SKM-1 treated with dmso at 0.1 percent for 144 hours (cell line): ENCODE results near the gene FXYD6.

ENCODE experiments used
- DNase-seq: peaks from one replicate; lab custom pipeline; 2025; ENCODE audit not compliant: unreplicated experiment; lab: John Stamatoyannopoulos, UW

The FXYD6 gene

DNA sequence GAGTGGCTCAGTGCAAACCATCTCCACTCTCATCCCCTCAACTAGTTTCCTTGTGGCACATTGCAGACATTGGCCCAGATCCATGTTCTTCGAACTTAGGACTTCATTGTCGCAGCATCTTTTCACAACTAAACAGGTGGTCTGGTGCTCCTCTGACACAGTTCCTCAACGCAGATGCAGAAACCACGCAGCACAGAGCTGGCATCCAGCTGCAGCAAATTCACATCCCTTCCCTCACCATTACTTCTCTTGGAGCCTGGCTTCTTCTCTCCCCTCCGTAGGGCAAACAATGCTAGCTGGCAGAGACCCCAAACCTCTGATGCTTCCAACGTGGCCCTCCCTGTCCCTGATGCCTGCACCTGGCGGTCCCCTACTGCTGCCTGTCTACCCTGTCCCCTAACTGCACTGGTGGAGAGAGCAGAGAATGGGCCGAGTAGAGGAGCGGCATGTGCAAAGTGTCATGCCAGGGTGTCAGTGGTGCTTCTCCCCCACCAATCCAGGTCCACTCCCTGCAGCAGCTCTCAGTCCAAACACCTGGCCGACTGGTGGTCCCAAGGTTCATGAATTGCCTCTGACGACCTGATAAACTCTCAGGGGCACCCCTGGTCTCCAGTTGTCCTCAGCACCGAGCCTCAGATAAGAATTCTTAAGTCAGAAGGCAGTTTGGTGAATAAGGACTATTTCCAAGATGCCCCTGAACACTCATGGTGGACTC lies 34.6 kb upstream of the FXYD6 start:
- DNase-seq = no peak

DNA sequence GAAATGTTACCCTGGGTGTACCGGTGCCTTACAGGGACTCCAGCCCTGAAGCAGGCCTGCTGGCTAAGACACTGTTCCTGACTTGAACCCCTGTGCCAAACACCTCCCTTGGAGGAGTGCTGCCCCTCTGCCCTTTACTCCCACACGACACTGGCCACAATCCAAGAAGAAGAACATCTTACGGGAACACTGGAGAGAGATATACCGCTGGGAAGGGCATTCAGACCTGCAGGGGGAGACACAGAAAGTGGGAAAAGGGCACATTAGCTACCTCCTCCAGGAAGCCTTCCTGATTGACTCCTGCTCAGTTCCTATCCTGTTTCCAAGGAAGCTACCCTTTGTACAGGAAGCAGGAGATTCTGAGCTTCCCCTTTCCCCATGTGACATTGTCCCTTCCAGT lies 34.1 kb upstream of the FXYD6 start:
- no peak for DNase-seq

DNA sequence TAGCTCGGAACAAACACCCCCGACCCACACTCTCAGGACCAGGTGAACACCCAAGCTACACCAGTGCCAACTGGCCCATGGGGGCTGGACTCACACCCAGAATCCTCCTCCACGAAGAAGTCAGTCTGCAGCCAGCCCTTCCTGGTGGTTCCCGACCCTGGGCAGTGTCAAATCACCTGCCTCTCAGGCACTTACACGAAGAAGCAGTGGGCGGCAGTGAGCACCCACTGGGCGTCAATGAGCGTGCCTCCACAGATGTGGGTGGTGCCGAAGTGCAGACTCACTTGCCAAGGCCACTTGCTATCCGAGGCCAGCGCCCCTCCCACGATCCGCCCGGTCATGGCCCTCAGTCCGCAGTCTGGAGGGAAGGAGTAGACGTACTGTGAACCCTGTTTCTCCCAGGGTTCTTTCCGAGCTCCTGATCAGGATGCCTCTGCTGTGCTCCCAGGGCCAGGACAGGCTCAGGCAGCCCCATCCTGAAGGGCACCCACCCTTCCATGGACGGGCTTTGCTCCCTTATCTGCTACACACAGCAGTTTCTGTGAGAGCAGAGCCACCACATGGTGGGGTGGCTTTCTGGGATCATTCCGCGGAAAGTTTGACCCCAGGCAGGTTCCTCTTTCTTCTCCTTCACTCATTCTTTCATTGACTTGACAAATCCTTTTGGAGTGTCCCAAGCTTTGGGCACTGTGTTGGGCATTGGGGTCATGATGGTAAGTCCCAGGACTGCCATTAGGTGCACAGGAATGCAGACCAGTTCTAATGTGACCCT lies 33.3 kb upstream of the FXYD6 start:
- no peak for DNase-seq

DNA sequence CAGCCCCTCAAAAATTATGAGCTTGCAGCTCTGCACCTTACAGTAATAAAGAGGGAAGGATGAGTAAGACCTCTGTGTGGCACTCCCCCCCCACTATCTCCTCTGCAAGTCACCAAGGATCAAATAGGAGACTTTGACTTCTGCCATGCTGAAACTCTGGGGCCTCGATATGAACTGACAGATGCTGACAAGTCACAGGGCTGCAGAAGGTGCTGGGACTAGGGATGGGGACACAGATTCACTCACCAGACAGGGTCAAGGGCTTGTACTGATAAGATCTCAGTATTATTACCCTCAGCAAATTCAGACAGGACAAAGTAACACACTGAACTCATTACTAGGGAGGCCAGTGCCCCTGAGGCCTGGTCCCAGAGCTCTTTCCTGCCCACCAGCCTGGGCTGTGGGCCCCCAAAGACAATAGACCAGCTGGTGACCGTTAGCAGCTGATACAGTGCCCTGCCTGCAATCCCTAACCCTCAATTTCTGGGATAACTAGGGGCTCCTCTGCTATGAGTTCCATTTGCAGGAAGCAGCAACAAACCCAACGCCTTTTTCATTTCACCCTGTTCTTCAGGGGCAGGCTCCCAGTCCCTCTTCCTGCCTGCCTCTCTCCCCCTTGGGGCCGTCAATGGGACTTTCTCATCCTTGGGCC lies 32.6 kb upstream of the FXYD6 start:
- DNase-seq = no peak

GRCh38 chr11:117908109-117908895 lies 31.8 kb upstream of the FXYD6 start:
- no peak for DNase-seq

DNA sequence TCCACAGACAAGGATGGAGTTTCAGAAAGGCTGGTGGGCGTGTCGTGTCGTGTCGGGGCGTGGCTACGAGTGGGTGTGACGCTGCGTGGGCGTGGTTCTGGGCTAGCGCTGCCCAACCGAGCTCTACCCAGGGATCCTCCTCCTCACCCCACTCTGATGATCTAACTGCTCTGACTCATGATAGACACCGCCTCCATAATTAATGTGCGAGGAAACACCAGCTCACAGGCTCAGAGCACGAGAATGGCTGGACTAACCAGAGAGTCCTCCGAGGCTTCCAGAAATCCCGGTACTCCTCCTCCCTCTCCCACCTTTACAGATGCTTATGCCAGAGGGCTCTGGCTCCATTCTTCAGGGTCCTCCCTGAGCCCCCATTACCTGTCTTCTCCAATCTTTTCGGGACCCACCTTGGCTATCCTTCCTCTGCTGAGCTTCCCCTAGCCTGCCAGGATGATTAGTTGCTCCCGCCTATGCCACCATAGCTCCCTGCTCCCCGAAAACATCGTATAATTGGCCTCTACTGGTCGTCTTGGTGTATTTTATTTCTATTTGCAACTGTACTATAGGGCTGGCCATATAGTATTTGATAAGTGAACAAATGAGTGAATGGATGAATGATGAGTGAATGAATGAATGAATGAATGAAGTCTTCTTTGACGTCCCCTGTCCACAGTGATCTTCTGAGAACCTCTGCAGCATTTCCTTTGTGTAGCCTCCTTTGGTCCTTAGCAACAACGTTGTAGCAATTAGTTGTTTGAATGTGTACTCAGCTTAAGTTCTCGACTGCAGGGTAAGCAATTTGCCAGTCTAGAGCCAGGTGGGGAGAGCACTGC lies 31.0 kb upstream of the FXYD6 start:
- DNase-seq = no peak

DNA sequence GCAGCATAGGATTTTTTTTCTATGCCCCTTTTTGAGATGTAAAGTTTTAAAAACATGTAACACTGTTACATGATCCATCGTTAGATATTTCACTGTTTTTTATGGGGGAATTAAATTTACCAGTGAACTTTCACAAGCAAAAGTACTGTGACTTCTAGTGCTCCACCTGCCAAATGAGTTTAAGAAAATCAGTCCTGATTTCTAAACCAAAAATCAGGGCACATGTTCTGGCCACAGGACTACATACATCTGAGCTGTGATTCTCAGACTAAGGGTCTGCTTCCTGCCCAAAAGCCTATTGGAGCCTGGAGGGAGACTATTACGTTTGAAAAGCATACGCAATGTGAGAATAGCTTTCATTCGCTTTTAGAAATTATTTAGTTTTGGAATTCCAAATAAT lies 30.3 kb upstream of the FXYD6 start:
- DNase-seq = no peak

- DNase-seq = no peak
Measured at GRCh38 chr11:117906126-117906525, 29.7 kb upstream of the FXYD6 start.

- DNase-seq = no peak
Measured at GRCh38 chr11:117905524-117905923, 29.1 kb upstream of the FXYD6 start.

- no peak for DNase-seq
Measured at GRCh38 chr11:117903505-117904382, 27.3 kb upstream of the FXYD6 start.

DNA sequence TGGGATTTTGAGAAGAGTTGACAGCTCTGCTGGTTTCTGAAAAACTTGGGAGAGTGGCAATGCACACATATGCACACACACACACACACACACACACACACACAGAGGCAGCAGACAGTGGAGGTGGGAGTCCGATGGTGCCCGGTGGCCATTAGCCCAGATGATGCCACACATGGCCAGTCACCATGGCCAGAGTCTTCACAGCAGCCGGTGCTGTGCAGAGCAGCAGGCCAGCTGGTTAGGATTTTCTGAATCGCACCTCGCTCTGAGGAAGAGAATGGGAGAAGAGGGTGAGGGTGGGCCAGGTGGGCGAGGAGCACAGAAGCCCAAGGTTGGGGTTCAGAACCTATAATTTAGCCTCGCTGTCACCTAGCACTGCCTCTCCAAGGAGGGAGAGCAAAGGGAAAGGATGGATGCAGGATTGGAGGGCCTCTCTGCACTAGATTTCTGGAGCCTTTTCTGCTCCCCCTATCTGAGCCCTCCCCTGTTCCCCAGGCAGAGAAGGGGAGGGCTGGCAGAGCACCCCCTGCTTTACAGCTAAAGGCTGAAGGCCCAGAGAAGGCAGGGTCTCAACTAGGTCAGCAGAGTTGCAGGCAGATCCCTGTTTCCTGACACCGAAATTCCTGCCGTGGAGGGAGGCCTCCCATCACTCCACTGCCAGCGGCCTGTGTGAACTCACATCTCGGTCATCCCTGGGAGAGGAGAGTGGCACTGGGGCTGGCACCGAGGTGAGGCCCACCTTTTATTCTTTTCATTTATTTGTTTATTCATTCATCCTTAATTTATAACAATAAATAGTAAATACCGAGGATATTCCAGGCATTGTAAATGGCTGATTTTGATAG lies 25.8 kb upstream of the FXYD6 start:
- no peak for DNase-seq

- no peak for DNase-seq
Measured at GRCh38 chr11:117901601-117902000, 25.1 kb upstream of the FXYD6 start.

DNA sequence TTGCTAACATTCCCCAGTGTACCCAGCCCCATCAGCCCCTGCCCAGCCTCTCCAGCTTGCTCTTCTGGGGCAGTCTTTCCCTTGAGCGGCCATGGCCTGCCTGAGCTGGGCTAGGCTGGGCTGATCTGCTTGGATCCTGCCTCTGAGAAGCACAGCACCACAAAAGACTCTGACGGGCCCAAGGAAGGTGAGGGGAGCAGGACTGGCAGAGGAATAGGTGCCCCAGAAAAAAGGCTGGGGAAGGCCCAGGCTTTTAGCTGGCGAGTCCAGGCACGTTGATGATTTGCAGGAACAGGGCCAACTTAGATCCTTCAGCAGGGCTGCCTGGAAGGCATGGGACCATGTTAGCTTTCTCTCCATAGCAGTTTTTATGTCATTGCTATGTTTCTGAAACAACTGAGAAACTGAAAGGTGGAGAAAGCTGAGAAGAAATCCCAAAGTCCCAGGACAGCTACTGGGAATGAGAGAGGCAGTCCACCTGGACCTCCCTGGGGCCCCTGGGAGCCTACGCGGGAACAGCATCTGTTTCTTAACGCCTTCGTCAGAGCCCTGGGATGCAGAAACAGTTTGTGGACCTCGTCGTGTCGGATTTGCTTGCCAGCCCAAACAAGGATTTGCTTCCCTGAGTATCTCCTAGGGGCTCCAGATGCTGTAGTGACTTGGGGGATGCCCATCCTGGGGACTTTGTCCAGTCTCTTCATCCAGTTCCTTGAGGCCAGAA lies 24.4 kb upstream of the FXYD6 start:
- DNase-seq = no peak

GRCh38 chr11:117900121-117900648 lies 23.7 kb upstream of the FXYD6 start:
- peak; percentile 56 for DNase-seq

- no peak for DNase-seq
Measured at GRCh38 chr11:117898059-117898458, 21.6 kb upstream of the FXYD6 start.

DNA sequence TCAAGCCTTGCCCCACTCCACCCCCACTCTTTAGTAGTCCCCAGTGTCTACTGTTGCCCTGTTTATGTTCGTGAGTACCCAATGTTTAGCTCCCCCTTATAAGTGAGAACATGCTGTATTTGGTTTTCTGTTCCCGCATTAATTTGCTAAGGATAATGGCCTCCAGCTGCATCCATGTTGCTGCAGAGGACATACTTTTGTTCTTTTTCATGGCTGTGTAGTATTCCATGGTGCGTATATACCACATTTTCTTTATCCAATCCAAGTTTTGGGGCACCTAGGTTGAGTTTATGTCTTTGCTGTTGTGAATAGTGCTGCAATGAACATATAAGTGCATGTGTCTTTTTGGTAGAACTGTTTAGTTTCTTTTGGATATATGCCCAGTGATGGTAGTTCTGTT lies 16.2 kb upstream of the FXYD6 start:
- DNase-seq = no peak

DNA sequence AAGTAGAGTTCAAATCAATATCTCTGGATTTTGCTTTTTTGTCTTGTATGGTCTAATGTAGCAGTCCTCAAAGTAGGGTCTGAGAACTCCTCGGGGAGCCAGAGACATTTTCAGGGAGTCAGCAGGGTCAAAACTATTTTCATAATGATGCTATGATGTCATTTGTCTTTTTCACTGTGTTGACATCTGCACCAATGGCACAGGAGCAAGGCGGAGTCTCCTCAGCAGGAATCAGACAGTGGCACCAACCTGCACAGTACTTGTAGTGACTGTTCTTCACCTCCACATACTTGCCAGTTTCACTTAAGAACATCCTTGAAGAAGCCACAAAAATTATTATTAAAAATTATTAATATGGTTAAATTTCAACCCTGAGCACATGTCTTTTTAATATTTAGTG lies 14.9 kb upstream of the FXYD6 start:
- no peak for DNase-seq

DNA sequence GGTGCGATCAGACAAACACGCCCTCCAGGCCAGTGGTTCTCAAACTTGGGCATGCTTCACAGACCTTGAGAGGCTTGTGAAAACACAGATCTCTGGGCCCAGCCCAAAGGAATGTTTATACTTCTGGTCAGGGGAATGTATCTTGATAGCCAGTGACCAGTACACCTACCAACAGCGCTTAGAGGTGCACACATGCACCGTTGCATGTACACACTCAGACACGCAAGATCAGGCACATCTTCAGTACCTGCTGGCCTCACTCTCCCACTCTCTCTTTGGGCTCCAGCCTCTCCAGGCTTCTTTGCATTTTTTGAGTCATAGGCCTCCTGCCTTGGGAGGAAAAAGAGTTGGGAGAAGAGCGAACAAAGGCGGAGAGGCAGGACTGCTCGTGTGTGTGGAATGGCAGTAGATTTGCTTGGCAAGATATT lies 11.7 kb upstream of the FXYD6 start:
- no peak for DNase-seq
